ENCODE results near the gene YTHDF2.
A peak's percentile ranks its signal among the peaks of the same experiment; 100 is the strongest.
"Not testable (repeated sequence)": the region's sequence is repeated elsewhere in the genome, so short reads cannot be mapped to it uniquely, and the experiment has no call there.

The YTHDF2 gene

DNA sequence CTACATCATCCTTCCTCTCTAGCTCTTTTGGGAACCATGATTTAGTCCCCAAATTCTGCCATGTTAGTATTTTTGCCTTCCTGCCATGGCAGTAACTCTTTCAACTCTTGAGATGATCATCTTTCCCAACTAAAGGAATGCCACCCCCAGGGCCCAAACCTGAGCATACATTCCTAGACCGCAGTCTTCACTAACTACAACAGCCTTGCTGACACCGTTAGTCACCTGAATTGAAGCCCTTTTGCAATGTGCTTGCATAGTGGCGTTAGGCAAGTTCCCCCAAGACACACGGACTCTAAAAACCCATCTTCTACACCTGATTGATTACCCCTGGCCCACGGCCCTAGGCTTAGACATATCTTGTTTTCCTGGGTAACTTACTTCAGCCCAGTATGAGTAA lies 16.4 kb upstream of the YTHDF2 start:
- no peak for DNase-seq (ENCODE audit: low spot score)
- Histone ChIP-seq H3K27ac (no peak overlapping the region), H3K4me3 (no peak overlapping the region)
- TF ChIP-seq, protein P1, sequence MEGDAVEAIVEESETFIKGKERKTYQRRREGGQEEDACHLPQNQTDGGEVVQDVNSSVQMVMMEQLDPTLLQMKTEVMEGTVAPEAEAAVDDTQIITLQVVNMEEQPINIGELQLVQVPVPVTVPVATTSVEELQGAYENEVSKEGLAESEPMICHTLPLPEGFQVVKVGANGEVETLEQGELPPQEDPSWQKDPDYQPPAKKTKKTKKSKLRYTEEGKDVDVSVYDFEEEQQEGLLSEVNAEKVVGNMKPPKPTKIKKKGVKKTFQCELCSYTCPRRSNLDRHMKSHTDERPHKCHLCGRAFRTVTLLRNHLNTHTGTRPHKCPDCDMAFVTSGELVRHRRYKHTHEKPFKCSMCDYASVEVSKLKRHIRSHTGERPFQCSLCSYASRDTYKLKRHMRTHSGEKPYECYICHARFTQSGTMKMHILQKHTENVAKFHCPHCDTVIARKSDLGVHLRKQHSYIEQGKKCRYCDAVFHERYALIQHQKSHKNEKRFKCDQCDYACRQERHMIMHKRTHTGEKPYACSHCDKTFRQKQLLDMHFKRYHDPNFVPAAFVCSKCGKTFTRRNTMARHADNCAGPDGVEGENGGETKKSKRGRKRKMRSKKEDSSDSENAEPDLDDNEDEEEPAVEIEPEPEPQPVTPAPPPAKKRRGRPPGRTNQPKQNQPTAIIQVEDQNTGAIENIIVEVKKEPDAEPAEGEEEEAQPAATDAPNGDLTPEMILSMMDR (IDR thresholded peaks at IDR 0.05) = no peak

- H3K27ac ChIP-seq; H3K4me3 ChIP-seq; DNase-seq (ENCODE audit: low spot score): not testable (repeated sequence)
These were observed 14.8 kb upstream of the YTHDF2 start for GRCh38 chr1:28721927-28722326.

GRCh38 chr1:28725365-28725764 lies 11.4 kb upstream of the YTHDF2 start:
- not testable (repeated sequence) for DNase-seq (ENCODE audit: low spot score); H3K27ac ChIP-seq; H3K4me3 ChIP-seq

DNA sequence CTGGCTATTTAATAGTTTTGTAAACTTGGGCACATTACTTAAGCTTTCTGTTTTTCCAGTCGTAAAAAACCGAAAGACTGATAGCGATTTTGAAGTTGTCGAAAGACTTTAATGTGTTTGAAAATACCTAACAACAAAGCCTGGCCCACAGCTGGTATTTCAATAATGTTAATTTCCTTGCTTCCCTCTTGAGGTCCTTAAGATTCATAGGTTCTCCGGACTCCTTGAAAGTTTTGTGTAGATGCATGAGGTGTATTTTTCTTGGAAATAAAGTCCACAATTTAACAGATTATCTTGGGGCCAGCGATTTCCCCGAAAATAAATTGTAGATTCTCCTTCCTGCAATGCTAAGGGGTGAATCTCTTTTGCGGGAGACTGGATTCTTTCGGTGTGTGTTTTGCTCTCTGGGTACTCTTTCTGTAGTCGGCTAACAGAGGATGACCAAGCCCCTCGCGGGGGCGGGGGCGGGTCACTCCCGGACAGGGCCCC lies 735 bp upstream of the YTHDF2 start:
- no peak for DNase-seq (ENCODE audit: low spot score)
- H3K4me3 ChIP-seq = peak overlapping the region; percentile 91
- TF ChIP-seq, protein P1 (IDR thresholded peaks at IDR 0.05) = no peak

GRCh38 chr1:28737307-28738132 lies 780 bp downstream of the YTHDF2 start:
- DNase-seq (ENCODE audit: low spot score) = no peak
- TF ChIP-seq, protein P1 (IDR thresholded peaks at IDR 0.05) = no peak
- Histone ChIP-seq H3K4me3 (peak overlapping the region; percentile 91), H3K27ac (peak overlapping the region; percentile 92 to 94)

More for the DNA sequence above, 735 bp upstream of the YTHDF2 start:
- peak overlapping the region; percentile 92 to 94 for H3K27ac ChIP-seq

- TF ChIP-seq, protein P1 (IDR thresholded peaks at IDR 0.05) = no peak
- no peak for DNase-seq (ENCODE audit: low spot score)
- H3K27ac ChIP-seq = no peak overlapping the region
- H3K4me3 ChIP-seq = no peak overlapping the region
These were observed 3.4 kb downstream of the YTHDF2 start for GRCh38 chr1:28740118-28740517.

- peak overlapping the region; percentile 41 for H3K4me3 ChIP-seq
- TF ChIP-seq, protein P1 (IDR thresholded peaks at IDR 0.05) = no peak
These were observed 7.4 kb downstream of the YTHDF2 start for GRCh38 chr1:28744184-28744583.

GRCh38 chr1:28745653-28746173 lies 9.0 kb downstream of the YTHDF2 start:
- DNase-seq (ENCODE audit: low spot score) = no peak
- Histone ChIP-seq H3K4me3 (no peak overlapping the region), H3K27ac (no peak overlapping the region)
- TF ChIP-seq, protein P1 (IDR thresholded peaks at IDR 0.05) = no peak

More at GRCh38 chr1:28744184-28744583, 7.4 kb downstream of the YTHDF2 start:
- no peak overlapping the region for H3K27ac ChIP-seq
- no peak for DNase-seq (ENCODE audit: low spot score)

Measured in coronary artery (tissue), 2 donors.